ENCODE results near the gene EXT2.

Gene EXT2

DNA sequence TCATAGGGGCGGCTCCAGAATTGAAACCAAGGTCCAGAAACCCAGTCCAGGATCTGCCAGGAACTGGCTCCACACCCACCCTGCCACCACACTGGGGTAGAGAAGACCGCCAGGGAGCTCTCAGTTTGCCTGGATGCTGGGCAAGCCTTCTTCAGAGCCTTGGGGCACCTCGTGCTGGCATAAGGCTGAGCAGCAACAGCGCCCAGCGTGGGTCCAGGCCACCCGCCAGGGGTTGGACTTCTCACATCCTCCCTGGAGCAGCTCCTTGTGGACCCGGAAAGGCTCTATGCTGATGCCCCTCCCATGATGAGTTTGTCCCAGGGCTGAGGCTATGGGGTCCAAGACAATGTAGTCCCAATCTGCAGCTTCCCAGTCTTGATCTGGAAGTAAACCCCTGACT is 184.8 kb downstream of the EXT2 start:
- in situ Hi-C loops (cut with HindIII; ENCODE audit: low sequenced_read_pairs) = no loop called here

DNA sequence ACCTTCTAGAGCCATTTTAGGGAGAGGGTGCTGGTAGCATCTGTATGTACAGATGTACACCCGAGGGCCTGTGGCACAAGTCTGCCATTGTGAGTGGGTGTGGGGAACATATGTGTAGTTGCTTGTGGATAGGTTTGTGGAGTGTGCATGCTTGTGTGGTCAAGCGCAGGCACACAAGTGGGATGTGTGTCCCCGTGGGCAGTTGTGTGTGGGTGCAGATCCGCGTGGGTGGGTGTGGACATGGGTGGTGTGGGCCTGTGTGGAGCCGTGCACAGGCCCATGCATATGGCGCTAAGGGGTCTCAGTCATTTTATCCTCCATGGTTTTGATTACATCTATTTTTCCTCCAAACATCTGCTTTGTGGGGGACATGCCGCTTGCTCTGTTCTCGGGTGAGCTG is 185.7 kb downstream of the EXT2 start:
- in situ Hi-C loops (cut with HindIII; ENCODE audit: low sequenced_read_pairs) = no loop called here

DNA sequence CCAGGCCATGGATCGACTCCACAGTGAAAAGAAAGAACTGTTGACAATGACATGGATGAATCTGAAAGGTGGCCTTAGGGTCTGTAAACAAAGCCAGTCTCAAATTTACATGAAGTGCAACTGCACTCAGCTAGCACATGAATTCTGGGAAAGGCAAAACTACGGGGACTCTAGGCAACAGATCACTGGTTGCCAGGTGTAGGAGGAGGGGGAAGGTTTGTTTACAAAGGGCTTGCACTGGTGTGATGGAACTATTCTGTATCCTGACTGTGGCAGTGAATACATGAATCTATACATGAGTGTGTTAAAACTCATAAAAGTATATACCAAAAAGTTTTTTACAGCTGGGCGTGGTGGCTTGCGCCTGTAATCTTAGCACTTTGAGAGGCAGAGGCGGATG is 187.1 kb downstream of the EXT2 start:
- in situ Hi-C loops (cut with HindIII; ENCODE audit: low sequenced_read_pairs) = no loop called here

GRCh38 chr11:44285756-44286155 is 190.3 kb downstream of the EXT2 start:
- in situ Hi-C loops (cut with HindIII; ENCODE audit: low sequenced_read_pairs) = no loop called here

GRCh38 chr11:44286268-44286880 is 190.9 kb downstream of the EXT2 start:
- in situ Hi-C loops (cut with HindIII; ENCODE audit: low sequenced_read_pairs) = no loop called here

- in situ Hi-C loops (cut with HindIII; ENCODE audit: low sequenced_read_pairs) = no loop called here
Measured at GRCh38 chr11:44286911-44287310, 191.4 kb downstream of the EXT2 start.

GRCh38 chr11:44288133-44288526 is 192.7 kb downstream of the EXT2 start:
- in situ Hi-C loops (cut with HindIII; ENCODE audit: low sequenced_read_pairs) = no loop called here

GRCh38 chr11:44290208-44290607 is 194.7 kb downstream of the EXT2 start:
- in situ Hi-C loops (cut with HindIII; ENCODE audit: low sequenced_read_pairs) = no loop called here

Measured in endothelial cell of hepatic sinusoid (primary cell).